ENCODE results near the gene GNB1L.

GNB1L gene

DNA sequence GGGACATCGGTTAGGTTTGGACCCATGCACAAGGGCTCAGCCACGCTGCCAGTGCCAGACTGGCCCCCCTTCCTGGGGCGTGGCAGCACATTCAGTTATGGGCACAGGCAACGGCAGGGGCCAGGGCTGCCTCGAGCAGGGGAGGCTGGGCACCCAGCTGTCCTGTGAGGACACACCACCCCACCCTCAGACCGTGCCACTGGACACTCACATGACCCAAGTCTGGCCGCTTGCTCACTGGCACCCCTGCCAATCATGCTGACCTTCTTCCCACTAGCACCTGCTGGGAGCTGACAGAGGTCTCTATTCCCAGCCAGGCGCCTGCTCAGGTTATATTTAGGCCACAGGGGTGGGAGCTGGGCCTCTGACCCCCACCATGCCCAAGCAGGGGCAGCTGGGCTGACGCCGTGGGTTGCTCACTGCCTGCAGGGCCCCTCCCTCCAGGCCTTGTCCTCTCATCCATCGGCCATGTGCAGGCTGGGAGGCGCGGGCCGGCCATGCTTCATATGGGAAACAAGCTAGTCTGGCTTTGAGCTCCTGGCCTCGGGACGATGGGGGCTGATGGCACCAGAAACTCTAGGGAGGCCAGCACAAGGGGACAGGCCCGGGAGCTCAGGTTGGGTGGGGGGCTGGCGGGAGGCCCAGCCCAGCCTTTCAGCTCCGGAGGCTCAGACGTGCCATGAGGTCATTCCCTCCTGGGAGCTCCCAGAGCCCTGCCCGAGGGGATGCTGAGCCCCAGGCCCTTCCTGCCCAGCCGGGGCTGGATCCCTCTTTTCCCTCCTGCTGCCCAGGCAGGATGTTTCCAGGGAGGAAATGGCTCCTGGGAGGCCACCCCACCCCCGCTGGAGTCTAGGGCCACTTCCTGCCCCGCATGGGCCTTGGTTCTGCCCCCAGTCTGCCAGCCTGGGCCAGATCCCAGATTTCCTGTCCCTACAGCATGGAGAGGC is 109.2 kb downstream of the GNB1L start:
- DNase-seq = peak in 1 of 2 experiments; percentile 9

DNA sequence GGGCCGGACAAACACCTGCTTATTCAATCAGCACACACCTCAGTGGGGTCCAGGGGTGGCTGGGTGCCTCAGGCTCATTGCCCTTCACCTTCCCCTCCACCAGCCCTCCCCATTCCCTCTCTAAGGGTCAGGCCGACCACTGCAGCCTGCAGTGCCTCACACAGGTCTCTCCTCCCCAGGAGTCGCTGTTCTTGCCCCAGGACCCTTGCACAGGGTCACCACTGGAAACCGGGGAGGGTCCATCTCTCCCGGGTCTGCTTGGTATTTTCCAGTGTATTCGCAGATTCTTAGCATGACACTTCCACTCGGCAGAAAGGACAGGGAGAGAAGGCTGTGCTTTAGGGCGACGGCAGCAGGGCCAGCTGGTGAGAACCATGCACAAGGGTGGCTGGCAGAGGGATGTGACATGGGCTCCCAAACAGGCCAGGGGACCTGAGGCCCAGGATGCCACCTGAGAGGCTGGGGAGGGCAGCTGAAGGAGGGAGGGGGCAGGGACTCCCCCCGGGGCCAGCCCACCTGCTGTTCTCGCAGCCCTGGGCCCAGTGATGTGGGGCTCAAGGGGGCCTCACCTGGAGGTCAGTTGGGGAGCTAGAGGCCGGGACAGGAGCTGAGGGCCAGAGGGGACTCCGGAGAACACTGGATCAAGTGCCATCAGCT is 110.2 kb downstream of the GNB1L start:
- no peak for DNase-seq

DNA sequence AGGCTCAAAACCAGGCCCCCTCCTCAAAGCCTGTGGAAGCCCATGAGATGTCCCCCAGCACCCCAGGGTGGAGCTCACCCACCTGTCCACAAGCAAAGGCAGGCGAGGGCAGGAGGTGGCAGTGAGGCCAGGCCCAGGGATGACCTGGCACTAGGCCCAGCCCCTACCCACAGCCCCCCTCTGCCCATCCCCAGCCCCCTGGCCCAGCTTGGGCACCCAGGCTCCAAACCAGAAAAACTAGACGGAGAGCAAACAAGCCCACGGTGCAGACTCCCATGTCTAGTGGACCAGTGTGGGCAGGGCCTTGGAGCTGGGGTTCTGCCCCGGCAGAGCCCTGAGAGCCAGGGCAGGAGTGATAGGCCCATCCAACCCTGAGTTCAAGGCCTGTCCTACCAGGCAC is 111.0 kb downstream of the GNB1L start:
- no peak for DNase-seq

DNA sequence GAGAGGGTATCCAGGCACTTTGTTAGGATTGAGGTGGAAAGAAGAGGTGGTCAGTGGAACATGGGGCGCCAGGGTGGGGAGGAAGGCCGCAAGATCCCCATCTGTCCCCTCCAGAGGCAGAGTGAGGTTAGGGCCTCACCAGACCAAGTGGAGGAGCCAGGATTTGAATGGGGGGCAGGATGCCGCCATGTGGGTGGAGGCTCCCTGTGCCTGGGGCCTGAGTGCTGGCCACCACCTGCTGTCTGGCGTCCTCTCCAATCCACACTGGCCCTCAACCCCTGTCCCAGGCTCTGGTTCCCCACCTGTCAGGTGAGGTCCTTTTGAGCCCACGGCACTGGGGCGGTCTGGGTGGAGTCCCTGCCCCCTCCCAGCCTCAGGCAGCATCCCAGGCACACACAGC is 111.6 kb downstream of the GNB1L start:
- DNase-seq = no peak

DNA sequence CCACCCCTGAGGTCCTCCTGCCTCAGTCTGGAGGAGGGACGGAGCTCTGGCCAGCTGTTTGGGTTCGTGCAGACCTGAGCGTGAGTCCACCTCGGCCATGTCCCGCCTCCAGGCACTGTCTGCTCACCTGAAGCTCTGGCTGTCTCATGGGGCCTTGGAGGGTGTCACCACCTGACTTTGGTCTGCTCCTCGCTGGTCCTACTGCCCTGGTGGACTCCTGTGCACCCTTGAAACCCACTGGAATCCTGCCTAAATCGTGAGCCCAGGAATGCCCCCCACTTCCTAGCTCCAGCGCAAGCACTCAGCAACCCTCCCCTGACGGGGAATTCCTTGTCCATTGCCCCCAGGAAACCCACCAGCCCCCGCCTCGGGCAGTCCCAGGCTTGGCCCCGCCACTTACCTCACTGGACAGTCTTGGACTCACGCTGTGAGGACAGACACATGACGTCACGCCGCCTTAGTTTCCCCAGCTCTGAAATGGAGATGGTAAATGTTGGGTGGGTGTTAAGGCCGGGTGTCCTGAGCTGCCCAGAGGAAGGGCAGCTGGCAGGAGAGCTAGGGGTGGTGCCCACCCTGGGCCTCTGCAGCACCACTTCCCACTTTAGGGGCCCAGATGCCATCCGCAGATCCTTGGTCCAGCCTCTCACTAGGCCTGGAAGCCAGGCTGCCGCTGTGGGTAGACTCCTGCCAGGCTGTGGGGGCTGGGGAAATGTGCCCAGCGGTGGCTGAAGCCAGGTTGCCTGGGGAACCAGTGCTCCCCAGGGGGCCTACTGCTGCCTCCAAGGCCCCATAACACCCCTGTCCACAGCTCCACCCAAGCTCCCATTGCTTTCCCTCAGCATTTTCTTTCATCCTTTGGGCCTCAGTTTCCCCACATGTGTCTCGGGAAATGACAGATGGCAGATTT is 112.3 kb downstream of the GNB1L start:
- DNase-seq = no peak

DNA sequence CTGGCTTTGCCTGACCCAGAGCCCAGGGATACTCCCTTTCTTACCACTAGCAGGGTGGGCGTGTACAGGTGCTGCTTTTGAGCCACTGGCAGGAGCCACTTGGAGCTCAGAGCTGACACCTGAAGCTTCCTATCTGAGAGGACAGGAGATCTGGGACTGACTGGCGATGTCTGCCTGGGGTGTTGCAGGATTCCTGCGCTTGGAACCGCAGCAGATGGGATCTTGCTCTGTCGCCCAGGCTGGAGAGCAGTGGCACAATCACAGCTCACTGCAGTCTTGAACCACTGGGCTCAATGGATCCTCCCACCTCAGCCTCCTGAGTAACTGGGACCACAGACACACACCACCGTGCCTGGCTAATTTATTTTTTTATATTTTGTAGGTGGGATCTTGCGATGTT is 113.6 kb downstream of the GNB1L start:
- no peak for DNase-seq

DNA sequence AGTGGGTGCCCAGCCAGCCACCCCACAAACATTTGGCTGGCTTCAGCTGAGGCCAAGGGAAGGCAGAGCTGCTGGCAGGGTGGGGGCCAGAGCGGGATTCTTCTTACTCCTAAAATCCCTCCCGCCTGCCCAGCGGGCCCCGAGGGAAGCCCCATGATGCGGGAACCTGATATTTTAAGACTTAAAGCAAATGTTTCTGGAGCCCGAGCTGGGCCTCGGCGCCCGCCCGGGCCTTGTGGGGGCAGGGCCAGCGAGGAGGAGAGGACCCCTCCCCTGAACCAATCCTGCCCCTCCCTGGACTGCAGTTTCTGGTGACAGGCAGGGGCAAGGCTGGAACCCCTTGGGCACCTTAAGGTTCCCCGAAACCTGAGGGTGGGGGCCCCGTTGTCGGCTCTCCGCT is 114.1 kb downstream of the GNB1L start:
- DNase-seq = no peak

DNA sequence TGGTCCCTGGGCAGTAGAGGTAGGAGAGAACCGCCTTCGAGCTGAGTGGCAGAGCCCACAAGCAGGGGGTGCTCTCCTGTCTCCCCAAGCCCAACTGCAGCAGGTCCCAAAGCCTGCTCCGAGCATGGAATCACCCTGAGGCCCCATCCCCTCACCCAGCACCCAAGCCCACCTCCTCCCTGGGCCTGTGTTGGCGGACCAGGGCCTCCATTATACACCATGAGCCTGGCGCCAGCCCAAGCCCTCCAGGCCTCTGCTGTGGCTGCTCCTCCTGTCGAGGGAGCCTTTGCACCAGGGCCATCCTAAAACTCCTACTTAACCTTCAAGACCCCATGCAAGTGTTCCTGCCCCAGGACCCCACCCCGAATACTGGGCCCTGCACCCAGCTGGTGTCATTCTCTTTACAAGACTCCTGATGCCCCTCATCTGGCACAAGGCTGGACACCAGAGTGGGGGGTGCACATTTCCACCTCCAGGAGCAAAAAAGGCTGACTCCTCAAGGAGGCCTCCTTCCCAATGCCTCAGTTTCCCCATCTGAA is 114.7 kb downstream of the GNB1L start:
- no peak for DNase-seq

DNA sequence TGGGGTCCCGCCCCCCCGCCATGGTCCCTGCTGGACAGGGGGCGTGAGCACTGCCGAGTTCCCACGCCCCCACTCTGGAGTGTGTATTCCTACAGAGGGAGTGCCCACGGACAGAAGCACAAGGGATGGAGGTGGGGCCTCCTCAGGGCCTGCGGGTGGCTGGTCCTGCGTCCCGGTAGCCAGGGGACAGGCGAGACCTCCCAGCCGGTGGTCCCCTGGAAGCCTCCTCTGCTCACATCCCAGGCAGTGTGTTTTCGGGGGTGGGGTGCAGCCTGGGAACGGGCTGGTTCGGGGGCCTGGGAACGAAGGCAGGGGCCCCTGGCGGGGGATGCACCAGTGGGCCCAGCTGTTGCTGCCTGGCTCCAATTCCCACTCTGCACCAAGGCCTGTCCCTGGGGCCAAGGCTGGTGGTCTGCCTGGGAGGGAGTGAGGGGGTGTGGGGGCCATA is 115.2 kb downstream of the GNB1L start:
- DNase-seq = no peak

DNA sequence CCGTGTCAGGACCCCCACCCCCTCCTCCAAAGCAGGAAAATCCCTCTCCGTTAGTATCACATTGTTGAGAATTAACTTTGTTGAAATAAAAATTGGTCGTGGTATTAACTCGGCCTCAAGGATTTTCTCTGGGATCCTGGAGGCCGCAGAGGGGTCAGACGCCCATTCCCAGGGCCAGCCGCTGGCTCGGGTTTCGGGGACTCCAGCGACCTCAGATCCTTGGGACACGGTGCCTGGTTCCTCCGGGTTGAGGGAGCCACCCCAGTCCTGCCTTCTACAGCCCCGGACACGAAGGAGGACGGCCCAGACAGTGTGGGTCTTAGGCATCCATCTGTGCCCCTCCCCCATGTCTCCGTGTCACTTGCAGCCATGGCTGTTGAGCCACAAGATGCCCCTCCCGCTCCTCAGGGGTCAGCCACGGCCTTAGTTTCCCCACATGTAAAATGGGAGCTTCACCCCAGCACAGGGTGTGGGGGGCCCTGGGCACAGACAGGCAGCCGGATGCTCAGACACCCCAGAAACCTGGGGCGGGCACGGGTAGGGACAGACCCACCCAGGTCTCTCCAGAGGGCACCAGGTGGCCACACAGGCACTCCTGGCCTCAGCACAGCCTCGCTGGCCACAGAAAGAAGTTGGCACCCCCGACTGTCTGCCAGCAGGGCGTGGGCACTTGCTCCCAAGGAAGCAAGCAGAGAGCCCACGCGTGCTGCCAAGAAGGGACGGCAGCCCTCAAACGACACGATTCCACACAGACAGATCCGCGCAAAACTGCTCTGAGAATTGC is 115.8 kb downstream of the GNB1L start:
- DNase-seq = no peak

DNA sequence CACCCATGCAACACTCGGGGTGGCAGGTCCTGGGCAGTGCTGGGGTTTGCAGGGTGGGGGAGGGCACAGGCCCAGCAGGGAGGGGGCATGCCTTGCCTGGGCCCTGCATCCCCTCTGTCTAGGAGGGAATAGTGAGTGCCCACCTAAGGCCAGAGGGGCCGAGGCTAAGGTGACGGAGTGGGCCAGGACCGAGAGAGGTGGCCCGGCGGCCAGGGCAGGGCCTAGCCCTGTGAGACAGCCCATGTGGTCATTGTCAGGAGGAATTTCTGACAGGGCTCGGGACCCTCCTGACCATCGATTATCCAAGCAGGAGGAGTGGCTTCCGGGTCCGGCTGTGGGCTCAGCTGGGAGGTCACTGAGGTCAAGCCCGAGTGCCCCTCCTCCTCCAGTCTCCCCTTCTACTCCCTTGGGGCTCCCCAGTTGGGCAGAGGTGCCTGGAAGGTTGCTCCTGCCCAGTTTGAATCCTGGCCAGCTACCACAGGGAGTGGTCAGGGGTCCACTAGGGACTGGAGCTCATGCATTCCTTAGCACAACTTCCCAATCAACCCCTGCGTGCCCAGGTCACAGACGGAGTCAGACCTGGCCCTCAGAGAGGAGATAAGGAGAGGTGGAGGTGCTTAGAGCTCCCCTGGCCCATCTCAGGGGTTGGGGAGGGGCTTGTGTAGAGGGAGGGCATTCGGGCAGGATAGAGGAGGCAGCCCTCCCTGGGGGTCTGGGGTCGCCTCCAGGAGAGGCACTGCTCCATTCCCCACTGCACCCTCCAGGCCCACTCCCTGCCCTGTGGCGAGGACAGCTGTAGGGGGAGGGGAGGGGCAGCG is 116.6 kb downstream of the GNB1L start:
- no peak for DNase-seq

DNA sequence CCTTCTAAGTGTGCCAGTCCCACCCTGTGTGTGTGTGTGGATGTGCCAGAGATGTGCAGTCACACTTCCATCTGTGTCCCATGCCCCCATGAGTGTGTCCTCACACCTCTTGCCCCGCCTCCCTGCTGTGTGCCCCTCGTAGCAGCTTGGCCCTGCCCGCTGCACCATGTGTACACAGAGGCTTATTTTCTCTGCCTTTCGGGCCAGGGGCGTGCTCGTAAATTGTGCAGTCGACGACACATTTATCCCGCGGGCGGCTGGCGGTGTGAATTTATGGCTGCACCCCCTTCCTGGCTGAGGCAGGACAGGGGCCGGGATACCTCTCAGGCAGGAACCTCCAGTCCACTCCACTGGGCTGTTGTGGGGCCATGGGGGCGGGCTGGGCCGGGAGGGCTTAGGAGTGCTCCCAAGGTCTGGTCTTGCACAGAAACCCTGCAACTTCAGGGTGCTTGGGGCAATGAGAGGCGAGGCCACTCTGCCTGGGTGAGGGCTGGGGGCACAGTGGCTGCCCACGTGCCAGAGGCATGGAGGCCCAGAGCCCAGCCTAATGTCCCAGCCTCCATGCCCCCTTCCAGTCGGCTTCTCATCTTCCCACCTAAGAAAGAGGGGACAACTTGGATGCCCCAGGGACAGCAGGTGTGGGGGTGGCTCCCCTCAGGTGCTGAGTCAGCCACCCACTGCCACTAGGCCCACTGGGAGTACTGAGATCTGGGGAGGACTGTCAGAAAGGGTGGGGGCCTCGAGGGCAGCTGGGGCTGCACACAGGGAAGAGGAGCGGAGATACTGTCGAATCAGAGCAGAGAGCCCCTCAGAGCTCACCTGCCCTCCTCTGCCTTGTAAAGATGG is 118.8 kb downstream of the GNB1L start:
- DNase-seq = no peak

DNA sequence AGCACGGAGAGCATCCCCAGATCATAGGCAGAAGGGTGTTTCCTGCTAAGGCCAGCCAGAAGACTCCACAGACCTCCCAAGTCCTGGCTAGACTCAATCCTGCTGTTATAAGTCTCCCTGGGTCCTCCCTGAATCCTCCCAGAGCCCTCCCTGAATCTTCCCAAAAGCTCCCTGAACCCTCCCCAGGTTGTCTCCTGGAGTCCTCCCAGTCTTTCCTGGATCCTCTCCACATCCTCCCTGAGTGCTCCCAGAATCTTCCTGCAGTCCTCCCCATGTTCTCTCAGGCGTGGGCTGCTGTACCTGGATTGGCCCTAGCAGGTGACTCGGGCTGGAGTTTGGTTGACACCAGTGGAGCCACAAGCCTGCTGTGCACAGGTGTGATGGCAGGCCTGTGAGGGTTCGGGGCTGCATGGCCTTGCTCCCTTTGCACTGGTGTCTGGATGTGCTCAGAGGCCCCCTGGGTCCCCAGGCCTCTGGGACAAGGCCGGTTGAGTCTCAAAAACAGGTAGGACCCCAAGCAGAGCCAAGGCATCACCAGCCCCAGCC is 119.8 kb downstream of the GNB1L start:
- DNase-seq = no peak

DNA sequence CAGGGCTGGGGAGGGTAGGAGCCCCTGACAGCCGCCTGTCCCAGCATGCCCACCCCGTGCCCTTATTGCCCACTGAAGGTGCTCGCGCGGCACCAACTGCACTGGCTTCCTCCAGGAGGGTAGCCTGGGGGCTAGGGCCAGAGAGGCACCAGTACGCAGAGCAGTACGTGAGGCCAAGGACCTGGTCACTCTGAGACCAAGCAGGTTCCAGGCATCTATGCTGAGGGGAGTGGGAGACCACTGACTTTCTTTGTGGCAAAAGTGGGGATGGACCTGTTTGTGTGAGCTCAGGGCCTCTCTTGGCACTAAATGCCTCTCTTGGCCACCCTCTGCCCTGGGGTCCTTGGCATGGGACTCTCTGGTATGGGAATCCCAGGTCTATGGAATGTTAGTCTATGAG is 120.5 kb downstream of the GNB1L start:
- DNase-seq = no peak

DNA sequence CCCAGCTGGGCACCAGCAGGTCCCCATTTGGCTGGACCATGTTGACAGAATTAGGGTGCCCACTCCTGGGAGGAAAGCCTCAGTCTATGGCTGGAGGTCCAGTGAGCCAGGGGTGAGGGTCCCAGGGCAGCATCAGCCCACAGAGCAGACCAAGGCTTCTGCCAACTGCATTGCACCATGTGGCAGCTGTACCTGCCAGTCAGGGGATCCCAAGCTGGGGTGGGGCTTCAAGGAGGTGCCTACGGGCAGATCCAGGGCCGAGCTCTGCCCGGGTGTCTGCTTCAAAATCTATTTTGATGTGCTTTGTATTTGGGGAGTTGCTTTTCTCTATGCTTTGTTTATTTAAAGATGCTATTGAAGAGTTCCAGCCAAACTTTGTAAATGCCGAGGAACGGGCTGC is 120.9 kb downstream of the GNB1L start:
- DNase-seq = no peak
